ENCODE measurements around the gene DLG2. TPM values are rescaled to one million over a fixed set of nuclear protein-coding genes. Genes with fewer than 3 reads are reported as not detected.

The DLG2 gene
- total and polyA plus RNA-seq, 11 donors = 2.4 to 13.9 (median 7.1) TPM

- TF ChIP-seq CTCF (IDR thresholded peaks at IDR 0.05) = no peak
- no peak for TF ChIP-seq POLR2A (IDR thresholded peaks at IDR 0.05)
- no peaks in the 10 kb centered on the region for H3K27me3 ChIP-seq
- intact Hi-C loops (cut with DNase I) = no loop called here
- H3K9me3 ChIP-seq = no peaks in the 10 kb centered on the region
- peaks cover 0 to 10% (median 0%) of the 10 kb centered on the region in 12 donors for H3K4me1 ChIP-seq
- H3K27ac ChIP-seq = no peak overlapping the region
- 34 to 53% (median 42%) methylated on average over 3 of the region's 3 CpGs for WGBS, 4 donors
- ATAC-seq (no peak), DNase-seq (no peak)
- H3K4me3 ChIP-seq = no peak overlapping the region
- no peaks in the 10 kb centered on the region for H3K36me3 ChIP-seq
Measured at GRCh38 chr11:84817998-84818397, 809.1 kb downstream of the DLG2 start.

DNA sequence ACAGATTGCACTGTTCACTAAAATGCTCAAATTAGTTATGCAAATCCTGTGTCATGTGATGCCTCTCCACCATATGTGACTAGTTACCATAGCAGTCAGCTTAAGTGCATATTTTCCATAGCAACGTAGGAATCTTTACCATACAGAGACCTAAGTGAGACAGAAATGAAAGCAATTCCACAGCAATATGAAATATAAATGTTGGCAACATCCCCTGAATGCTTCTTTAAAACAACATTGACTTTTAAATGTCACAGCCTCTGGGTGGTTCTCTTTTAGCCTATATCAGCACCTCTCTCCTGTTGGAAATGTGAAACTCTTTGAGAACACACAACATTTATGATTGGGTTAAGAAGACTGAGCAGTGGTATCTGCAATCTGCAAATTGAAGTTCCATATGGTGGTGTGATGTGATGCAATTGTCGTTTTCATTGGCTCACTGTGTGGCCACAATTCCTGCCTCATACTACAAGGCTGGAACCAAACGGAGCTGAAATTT, 814.6 kb downstream of the DLG2 start:
- no peaks in the 10 kb centered on the region for H3K27me3 ChIP-seq
- peaks cover 0 to 3% (median 0%) of the 10 kb centered on the region in 12 donors for H3K9me3 ChIP-seq
- no peak overlapping the region for H3K4me3 ChIP-seq
- WGBS, 4 donors = 46 to 60% (median 54%) methylated on average over 3 of the region's 3 CpGs
- no peaks in the 10 kb centered on the region for H3K36me3 ChIP-seq
- no peak for DNase-seq
- intact Hi-C loops (cut with DNase I) = no loop called here
- H3K4me1 ChIP-seq = no peaks in the 10 kb centered on the region
- H3K27ac ChIP-seq = no peak overlapping the region
- TF ChIP-seq CTCF (IDR thresholded peaks at IDR 0.05) = no peak
- no peak for TF ChIP-seq POLR2A (IDR thresholded peaks at IDR 0.05)
- ATAC-seq = no peak

- DNase-seq (no peak), ATAC-seq (no peak)
- Histone ChIP-seq H3K27ac (no peak overlapping the region), H3K9me3 (peaks cover 0 to 31% (median 9%) of the 10 kb centered on the region in 12 donors), H3K27me3 (no peaks in the 10 kb centered on the region), H3K36me3 (no peaks in the 10 kb centered on the region), H3K4me1 (no peaks in the 10 kb centered on the region), H3K4me3 (no peak overlapping the region)
- WGBS, 4 donors = 84 to 92% (median 90%) methylated on average over 2 of the region's 2 CpGs
- intact Hi-C loops (cut with DNase I) = loop anchor here in 1 of 10 donors (10.0 kb wide), 1 partner anchor 108 kb away; no protein-coding TSS in a partner anchor
- no peak for TF ChIP-seq POLR2A (IDR thresholded peaks at IDR 0.05)
- TF ChIP-seq CTCF (IDR thresholded peaks at IDR 0.05) = no peak
Measured at GRCh38 chr11:84806354-84806753, 820.8 kb downstream of the DLG2 start.

DNA sequence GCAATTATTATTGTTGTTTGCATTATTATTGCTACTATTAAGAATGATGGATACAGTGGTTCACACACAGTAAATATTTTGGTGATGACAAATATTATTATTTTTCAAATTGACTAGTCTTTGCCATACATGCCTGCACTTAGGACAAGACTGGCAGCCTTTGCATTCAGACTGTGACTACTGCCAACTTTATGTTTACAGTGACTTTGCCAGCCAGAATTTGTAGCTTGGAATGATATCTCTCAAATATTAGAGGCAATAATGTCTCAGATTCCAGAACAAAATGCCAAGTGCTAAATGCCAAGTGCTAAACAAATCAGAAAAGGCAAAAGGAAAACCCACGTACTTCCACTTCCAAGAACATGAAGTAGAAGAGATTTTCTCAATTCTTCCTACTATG, 823.1 kb downstream of the DLG2 start:
- 19 to 32% (median 27%) methylated on average over 1 of the region's 1 CpG for WGBS, 4 donors
- Histone ChIP-seq H3K36me3 (no peaks in the 10 kb centered on the region), H3K4me3 (no peak overlapping the region), H3K27ac (no peak overlapping the region), H3K4me1 (no peaks in the 10 kb centered on the region), H3K27me3 (no peaks in the 10 kb centered on the region), H3K9me3 (peaks cover 0 to 31% (median 9%) of the 10 kb centered on the region in 12 donors)
- intact Hi-C loops (cut with DNase I) = loop anchor here in 1 of 10 donors (10.0 kb wide), 1 partner anchor 111 kb away; no protein-coding TSS in a partner anchor
- no peak for ATAC-seq
- TF ChIP-seq POLR2A (IDR thresholded peaks at IDR 0.05) (no peak), CTCF (IDR thresholded peaks at IDR 0.05) (no peak)
- DNase-seq = no peak
